Testis (tissue), 3 donors: ENCODE measurements around the gene CMTM6. TPM values are rescaled to one million over a fixed set of nuclear protein-coding genes. Genes with fewer than 3 reads are reported as not detected.

Experiments
- DNase-seq: peaks from one replicate; pipeline ENCODE4 v3.0.0-alpha.2; 2019
- H3K27ac ChIP-seq, 2 donors: fragments of 200-600 bp; sonication (generic); one replicate each; pipeline ENCODE4 v1.5.1; 2019
- H3K27me3 ChIP-seq: fragments of 200-600 bp; sonication (generic); one replicate; pipeline ENCODE4 v1.5.1; 2019
- H3K36me3 ChIP-seq: fragments of 200-600 bp; sonication (generic); one replicate; pipeline ENCODE4 v1.5.1; 2017; ENCODE audit warnings: low read depth; ENCODE audit errors: missing control alignments
- H3K4me1 ChIP-seq: fragments of 200-600 bp; sonication (generic); one replicate; pipeline ENCODE4 v1.5.1; 2019
- H3K4me3 ChIP-seq, 2 donors: fragments of 200-600 bp; sonication (generic); one replicate each; pipeline ENCODE4 v1.5.1; 2017 to 2019
- H3K9me3 ChIP-seq: fragments of 200-600 bp; sonication (generic); one replicate; pipeline ENCODE4 v1.5.1; 2017
- CTCF ChIP-seq, 3 experiments: fragments of 450-650 bp in 2 of 3; fragments of 200-600 bp in 1 of 3; sonication (generic) in 1 of 3; IDR thresholded peaks; one replicate each; pipeline ENCODE4 v1.5.1; 2016 to 2019; ENCODE audit warnings: antibody characterized with exemption in 3 of 3, mild to moderate bottlenecking in 2 of 3, moderate library complexity in 1 of 3
- POLR2A ChIP-seq: fragments of 450-650 bp; IDR thresholded peaks from one replicate; pipeline ENCODE4 v1.6.1; 2017; ENCODE audit warnings: antibody characterized with exemption, mild to moderate bottlenecking, moderate library complexity
- WGBS, 2 donors: methylation state at CpG; one replicate each; pipeline ENCODE4 v1.1.5; 2018; 5-methylcytosine and 5-hydroxymethylcytosine counted together
- intact Hi-C: fragments of 100-400 bp; cut with DNase I; formaldehyde crosslinking; loops from one replicate; pipeline ENCODE4 v1.15.1; 2023; ENCODE audit warnings: low total_unique reads
- polyA plus RNA-seq: library from polyadenylated mRNA; stranded (reverse); fragments of 350-450 nt; fragmentation: Illumina TruSeq; extraction: RNeasy Lipid Tissue Mini Kit (QIAGEN cat#74804); gene quantifications from one replicate; pipeline ENCODE4 v1.2.3, GENCODE V29; 2014; ENCODE audit warnings: low read depth, low replicate concordance; ENCODE audit not compliant: insufficient read depth
- total RNA-seq, 2 donors: library from RNA; depleted of rRNA; stranded (reverse); fragments of >200 nt; gene quantifications; one replicate each; pipeline ENCODE4 v1.2.3, GENCODE V29; 2016

Gene CMTM6
- total and polyA plus RNA-seq, 3 donors from 2014 or later: 66.2 to 199 (median 154) TPM

GRCh38 chr3:32435911-32436815, 66.5 kb downstream of the CMTM6 start:
- no peak for TF ChIP-seq CTCF (IDR thresholded peaks at IDR 0.05)
- no peak for TF ChIP-seq POLR2A
- Histone ChIP-seq H3K27ac (no peak overlapping the region), H3K36me3 (no peaks in the 10 kb centered on the region), H3K27me3 (no peaks in the 10 kb centered on the region), H3K4me1 (no peaks in the 10 kb centered on the region), H3K4me3 (no peak overlapping the region), H3K9me3 (no peaks in the 10 kb centered on the region)
- no peak for DNase-seq
- intact Hi-C loops: no loop called here
- WGBS, 2 donors: 75 to 85% methylated on average over 4 of the region's 4 CpGs

- no peak for DNase-seq
- Histone ChIP-seq H3K4me1 (no peaks in the 10 kb centered on the region), H3K9me3 (no peaks in the 10 kb centered on the region), H3K27ac (no peak overlapping the region), H3K4me3 (no peak overlapping the region), H3K27me3 (no peaks in the 10 kb centered on the region), H3K36me3 (no peaks in the 10 kb centered on the region)
- intact Hi-C loops: no loop called here
- TF ChIP-seq POLR2A (no peak), CTCF (IDR thresholded peaks at IDR 0.05) (no peak)
- 94 to 98% methylated on average over 4 of the region's 4 CpGs for WGBS, 2 donors
These were observed 68.4 kb downstream of the CMTM6 start for GRCh38 chr3:32434206-32434605.

- Histone ChIP-seq H3K27me3 (no peaks in the 10 kb centered on the region), H3K9me3 (no peaks in the 10 kb centered on the region), H3K4me3 (no peak overlapping the region), H3K4me1 (no peaks in the 10 kb centered on the region), H3K36me3 (no peaks in the 10 kb centered on the region), H3K27ac (no peak overlapping the region)
- TF ChIP-seq CTCF (IDR thresholded peaks at IDR 0.05) (no peak), POLR2A (no peak)
- no peak for DNase-seq
- intact Hi-C loops: no loop called here
- 93 to 94% methylated on average over 11 to 12 of the region's 12 CpGs for WGBS, 2 donors
These were observed 69.7 kb downstream of the CMTM6 start for GRCh38 chr3:32432711-32433530.

GRCh38 chr3:32432045-32432710, 70.5 kb downstream of the CMTM6 start:
- WGBS, 2 donors: 92 to 94% methylated on average over 6 of the region's 6 CpGs
- H3K27me3 ChIP-seq: no peaks in the 10 kb centered on the region
- no peaks in the 10 kb centered on the region for H3K4me1 ChIP-seq
- no peak overlapping the region for H3K27ac ChIP-seq
- H3K4me3 ChIP-seq: no peak overlapping the region
- H3K9me3 ChIP-seq: no peaks in the 10 kb centered on the region
- intact Hi-C loops: no loop called here
- TF ChIP-seq POLR2A (no peak), CTCF (IDR thresholded peaks at IDR 0.05) (no peak)
- DNase-seq: no peak
- no peaks in the 10 kb centered on the region for H3K36me3 ChIP-seq
